HG02642 (cell line): ENCODE results near the gene LCE4A.
"Not testable (repeated sequence)": the region's sequence is repeated elsewhere in the genome, so short reads cannot be mapped to it uniquely, and the experiment has no call there.

Source experiments
- ATAC-seq: cut with Tn5 transposase; IDR thresholded peaks from one replicate; pipeline ENCODE4 v1.9.1; 2021; ENCODE audit warnings: mild to moderate bottlenecking; ENCODE audit not compliant: unreplicated experiment, poor library complexity

The LCE4A gene, protein sequence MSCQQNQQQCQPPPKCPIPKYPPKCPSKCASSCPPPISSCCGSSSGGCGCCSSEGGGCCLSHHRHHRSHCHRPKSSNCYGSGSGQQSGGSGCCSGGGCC

DNA sequence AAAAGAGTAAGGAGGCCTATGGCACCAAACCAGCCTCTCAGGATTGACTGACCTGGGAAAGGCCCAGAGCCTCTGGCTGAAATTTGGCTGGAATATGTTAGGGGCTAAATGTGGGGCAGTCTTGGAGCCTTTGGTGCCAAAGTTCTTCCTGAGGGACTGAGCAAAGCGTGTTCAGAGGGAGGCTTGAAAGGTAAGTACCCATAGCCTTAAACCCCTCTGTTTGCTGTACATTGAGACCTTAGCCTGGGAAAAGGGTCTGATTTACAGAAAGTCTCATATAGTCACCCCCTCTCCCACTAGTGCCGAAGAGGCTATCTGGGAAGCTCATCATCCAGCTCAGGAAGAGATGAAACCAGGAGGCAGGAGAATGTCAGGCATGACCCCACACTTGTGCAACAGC lies at the start of gene LCE4A:
TSS of gene LCE4A (plus strand) at position 301 of the 400 bp plus-strand sequence. CDS start 916 bp downstream, outside the sequence.
- ATAC-seq = no peak

DNA sequence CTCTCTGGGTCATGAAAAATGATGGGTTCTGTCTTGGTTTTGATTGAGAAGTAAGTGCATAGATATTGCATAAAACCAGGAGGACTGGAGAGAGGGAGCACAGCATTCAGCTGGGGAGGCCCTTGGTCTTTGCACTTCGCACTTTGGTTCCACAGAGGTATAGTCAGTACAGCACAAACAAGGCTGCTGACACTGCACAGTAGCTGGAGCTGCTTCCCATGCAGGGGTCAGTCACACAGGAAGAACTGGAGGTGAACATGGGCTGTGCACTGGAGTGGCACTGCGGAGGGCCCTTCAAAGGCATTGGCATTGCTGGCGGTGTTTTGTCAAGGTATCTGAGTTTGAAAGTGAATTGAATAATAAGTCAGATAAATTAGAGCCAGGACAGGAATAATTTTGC lies 49.3 kb upstream of the LCE4A start:
- no peak for ATAC-seq

DNA sequence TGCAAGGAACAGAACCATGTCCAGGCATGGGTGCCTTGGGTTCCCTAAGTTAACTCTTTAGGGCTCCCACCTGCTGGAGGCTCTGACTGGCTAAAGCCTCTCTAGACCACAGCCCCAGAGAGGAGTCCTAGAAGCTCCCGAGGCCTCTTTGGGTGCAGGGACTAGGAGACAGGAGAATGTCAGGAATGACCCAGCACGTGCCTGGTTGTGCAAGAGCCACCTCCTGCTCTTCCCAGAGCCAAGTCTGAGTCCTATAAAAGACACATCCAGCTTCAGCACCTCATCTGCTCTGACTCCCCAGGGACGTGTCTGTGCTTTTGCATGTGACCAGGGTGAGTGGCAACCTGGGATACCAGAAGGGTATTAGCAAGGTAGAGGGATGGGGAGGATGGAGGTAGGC lies 44.9 kb upstream of the LCE4A start, which contains the start of gene LCE2D:
TSS of gene LCE2D (plus strand) at position 283 of the 400 bp plus-strand sequence. CDS start 726 bp downstream, outside the sequence.
- ATAC-seq = no peak

DNA sequence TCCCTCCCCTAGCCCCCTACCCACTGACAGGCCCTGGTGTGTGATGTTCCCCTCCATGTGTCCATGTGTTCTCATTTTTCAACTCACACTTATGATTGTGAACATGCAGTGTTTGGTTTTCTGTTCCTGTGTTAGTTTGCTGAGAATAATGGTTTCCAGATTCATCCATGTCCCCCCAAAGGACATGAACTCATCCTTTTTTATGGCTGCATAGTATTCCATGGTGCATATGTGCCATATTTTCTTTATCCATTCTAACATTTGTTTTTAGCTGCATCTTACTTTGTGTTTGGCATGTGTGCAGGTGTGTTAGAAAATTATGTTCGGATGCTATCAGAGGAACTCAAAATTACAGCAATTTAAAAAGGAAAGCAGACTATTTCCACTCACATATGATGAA lies 41.8 kb upstream of the LCE4A start:
- not testable (repeated sequence) for ATAC-seq

DNA sequence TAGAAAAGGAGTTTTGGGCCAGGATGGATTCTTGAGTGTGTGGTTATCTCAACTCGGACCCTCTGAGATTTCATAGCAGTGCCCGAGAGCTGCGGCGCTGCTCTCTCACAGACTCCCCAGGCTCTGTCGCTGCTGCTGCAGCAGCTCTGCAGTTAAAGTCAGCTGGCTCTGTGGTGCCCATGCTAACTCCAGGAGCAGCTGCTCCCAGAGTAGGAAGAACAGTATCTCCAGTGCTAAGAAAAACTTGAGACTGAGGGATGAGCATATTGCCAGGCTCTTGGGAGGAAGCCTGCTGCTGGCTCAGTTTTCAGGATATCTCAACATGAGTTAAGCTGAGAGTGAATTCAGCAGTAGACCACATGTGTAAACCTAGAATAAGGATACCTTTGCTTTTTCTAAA lies 40.3 kb upstream of the LCE4A start:
- ATAC-seq = no peak

DNA sequence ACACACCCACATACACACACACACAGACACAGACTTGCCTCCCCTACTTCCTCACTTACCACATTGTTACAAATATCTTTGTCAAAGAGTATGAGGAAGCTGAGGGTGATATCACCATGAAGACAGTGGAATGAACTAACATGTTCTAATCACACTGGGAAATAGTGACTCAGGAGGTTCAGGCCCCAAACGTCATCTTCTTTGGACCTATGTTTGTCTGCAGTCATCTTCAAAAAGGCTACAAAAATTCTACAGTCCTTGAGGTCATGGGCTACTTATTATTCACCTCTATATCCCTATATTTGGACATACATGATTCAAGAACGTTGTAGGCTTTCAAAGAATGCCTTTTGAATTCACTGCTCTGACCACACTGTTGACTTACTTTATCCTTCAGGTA lies 34.9 kb upstream of the LCE4A start:
- no peak for ATAC-seq

DNA sequence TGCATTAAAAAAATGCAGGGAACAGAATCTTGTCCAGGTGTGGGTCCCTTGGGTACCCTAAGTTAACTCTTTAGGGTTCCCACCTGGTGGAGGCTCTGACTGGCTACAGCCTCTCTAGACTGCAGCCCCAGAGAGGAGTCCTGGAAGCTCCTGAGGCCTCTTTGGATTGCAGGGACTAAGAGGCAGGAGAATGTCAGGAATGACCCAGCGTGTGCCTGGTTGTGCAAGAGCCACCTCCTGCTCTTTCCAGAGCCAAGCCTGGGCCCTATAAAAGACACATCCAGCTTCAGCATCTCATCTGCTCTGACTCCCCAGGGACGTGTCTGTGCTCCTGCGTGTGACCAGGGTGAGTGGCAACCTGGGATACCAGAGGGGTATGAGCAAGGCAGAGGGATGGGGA lies 33.0 kb upstream of the LCE4A start, which contains the start of gene LCE2C:
TSS of gene LCE2C (plus strand) at position 297 of the 400 bp plus-strand sequence. CDS start 737 bp downstream, outside the sequence.
- ATAC-seq = not testable (repeated sequence)

DNA sequence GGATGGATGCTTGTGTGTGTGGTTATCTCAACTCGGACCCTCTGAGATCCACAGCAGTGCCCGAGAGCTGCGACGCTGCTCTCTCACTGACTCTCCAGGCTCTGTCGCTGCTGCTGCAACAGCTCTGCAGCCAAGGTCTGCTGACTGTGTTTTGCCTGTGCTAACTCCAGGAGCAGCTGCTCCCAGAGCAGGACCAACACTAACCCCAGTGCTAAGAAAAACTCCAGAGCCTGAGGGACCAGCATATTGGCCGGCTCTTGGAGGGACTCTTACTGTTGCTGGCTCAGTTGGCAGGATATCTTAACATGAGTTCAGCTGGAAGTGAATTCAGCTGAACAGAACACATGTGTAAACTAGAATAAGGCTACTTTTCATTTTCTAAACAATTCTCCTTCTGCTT lies 28.5 kb upstream of the LCE4A start:
- ATAC-seq = no peak

DNA sequence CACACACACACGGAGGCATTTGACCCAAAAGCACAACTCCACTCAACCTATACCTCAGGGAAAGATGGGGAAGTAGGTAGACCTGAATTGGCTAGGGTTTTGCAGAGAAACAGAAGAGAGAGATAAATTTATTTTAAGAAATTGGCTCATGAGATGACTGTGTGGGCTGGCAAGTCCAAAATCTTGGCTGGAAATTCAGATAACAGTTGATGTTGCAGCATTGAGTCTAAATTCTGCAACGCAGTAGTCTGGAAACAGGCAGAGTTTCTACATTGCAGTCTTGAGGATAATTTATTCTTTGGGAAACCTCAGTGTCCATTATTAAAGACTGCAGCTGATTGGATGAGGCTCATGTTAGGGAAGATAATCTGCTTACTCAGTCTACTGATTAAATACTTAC lies 26.3 kb upstream of the LCE4A start:
- no peak for ATAC-seq

DNA sequence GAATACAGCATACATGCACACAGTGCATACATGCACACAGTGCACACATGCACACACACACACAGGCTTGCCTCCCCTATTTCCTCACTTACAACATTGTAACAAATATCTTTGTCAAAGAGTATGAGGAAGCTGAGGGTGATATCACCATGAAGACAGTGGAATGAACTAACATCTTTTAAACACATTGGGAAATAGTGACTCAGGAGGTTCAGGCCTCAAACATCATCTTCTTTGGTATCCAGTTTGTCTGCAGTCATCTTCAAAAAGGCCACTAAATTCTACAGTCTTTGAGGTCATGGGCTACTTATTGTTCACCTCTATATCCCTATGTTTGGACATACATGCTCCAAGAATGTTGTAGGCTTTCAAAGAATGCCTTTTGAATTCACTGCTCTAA lies 24.1 kb upstream of the LCE4A start:
- ATAC-seq = no peak

DNA sequence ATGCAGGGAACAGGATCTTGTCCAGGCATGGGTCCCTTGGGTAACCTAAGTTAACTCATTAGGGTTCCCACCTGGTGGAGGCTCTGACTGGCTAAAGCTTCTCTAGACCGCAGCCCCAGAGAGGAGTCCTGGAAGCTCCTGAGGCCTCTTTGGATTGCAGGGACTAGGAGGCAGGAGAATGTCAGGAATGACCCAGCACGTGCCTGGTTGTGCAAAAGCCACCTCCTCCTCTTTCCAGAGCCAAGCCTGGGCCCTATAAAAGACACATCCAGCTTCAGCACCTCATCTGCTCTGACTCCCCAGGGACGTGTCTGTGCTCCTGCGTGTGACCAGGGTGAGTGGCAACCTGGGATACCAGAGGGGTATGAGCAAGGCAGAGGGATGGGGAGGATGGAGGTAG lies 22.1 kb upstream of the LCE4A start, which contains the start of gene LCE2B:
TSS of gene LCE2B (plus strand) at position 301 of the 400 bp plus-strand sequence. CDS start 721 bp downstream, outside the sequence.
- ATAC-seq = not testable (repeated sequence)

DNA sequence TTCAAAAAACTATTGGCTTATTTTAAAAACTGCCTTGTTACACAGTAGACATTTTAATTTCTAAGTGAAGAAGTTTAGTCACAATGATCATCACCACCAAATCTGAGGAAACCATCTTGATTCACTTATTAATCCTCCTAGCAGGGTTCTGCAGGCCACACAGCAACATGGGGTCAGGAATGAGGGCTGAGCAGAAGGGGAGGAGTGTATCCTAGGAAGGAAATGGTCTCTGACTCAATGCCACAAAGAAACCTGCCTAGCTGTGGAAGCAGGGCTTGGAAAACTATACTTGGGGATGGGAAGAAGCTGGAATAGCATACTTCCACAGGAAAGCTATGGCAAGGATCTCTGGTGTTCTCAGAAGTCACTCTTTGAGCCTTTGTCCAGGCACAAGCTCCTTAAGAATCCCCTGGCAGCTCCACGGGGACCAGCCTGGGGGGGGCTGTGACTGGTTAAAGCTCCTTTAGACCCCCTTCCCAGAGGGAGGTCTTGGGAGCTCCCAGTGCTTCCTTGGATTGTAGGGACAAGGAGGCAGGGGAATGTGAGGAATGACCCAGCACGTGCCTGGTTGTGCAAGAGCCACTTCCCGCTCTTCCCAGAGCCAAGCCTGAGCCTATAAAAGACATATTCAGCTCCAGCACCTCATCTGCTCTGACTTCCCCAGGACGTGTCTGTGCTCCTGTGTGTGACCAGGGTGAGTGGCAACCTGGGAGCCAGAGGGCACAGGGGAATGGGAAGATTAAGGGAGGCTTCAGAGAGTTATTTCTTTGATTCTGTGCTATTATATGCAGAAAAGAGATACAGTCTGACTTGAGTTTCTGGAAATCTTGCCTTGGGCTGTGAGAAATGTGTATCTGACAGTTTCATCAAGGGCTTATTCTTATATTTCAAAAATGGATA lies 10.0 kb upstream of the LCE4A start, which contains the start of gene LCE2A:
TSS of gene LCE2A (plus strand) at position 645 of the 900 bp plus-strand sequence. CDS start 557 bp downstream, outside the sequence.
- no peak for ATAC-seq

DNA sequence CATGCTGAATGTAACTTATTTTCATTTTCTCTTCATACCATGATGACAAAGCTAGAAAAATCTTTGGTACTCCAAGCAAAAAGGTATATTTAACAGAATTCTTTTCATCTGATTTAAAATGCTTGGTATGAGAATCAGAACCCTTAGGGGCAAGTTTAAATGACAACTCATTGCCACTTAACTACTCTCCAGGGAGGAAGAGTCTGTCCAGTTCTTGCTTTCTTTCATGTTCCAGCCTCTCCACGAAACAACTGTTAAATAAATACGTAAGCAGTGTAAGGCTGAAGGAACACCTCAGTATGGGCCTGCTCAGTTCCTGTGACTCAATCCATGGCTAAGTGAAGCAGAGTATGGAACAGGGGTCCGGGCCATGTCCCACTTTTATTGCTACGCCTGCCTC lies 8.2 kb upstream of the LCE4A start:
- no peak for ATAC-seq

DNA sequence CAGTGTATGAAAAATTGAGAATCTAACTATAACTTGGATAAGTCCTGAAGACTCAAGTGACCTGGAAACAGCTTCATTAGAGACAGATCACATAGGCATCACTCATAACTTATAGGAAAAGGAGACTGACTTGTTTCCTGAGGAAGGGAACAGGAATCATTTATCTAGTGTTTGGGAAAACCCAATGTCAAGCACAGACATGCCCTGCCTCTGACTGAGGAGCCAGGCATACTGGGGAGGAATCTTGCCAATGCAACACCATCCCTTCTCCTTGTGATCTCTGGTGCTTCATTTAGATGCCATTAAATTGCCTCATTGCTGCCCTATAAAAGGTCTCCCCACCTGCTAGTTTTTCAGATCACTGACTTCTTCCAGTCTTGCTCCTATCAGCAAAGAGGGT lies 10.3 kb downstream of the LCE4A start:
- no peak for ATAC-seq

DNA sequence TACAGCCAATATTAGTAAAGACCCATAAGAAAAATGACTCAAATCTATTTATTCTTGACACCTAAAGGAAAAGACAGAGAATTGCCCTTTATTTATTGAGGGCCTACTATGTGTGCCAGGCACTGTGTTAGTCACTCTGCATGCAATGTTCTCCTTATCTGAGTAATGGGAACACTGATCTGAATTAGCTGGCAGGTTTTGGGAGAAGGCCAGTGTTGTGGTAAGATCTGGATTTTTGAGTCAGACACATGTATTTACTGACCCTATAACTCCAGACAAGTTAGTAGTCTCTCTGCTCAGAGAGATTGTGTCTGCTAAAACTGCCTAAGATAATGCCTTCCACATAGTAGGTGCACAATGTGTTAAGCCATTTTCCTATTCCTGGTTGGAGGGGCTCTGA lies 17.3 kb downstream of the LCE4A start:
- ATAC-seq = no peak

DNA sequence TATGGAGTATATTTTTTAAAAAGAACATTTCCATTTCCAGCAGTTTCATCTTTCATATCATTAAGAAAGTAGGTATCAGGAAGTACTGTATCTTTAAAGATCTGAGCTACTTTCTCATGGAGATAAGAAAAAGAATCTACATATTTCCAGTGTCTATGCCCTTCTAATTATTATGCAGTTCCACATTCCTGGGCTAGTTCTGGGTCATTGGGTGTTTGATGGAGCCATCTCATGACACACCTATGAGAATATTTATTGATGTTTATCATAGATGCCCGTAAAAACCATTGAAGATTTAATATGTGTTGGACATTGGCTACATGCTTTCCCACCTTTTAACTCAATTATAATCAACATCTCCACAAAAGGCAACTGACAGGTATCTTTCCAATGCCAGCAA lies 21.0 kb downstream of the LCE4A start:
- no peak for ATAC-seq

DNA sequence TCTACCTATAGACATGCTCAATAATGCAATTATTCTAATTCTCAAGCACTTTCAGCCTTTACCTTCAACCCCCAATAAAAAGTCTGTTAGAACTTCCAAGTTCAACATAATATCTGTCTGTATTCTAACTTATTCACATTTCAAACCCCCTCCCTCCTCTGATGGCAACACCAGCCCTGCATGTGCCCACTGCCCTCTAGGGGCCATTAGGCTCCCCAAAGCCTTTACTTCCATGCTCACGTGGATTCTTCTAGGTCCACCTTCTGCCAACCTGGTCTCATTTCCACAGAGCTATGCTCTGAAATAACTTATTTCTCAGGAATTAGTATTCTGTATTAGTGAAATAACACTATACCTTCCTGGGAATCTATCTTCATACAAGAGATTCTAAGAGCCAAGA lies 27.7 kb downstream of the LCE4A start:
- ATAC-seq = no peak

DNA sequence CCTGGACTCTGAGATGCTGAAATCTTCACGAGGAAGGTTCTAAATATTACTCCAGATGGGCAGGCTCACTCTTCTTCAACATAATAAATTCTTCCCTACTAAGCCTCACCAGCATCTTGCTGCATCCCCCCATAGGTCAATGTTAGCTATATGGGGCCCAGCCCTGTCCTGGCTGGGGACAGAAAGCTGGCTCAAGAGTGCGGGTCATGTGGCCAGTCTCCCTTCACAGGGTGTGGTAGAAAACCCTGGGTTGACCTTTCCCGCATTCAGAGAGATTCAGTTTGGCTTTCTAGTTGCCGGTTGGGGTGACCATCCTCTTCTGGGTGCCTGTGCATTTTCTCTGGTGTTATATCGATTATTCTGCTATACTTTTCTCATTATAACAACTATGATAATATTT lies 30.0 kb downstream of the LCE4A start:
- ATAC-seq = no peak

DNA sequence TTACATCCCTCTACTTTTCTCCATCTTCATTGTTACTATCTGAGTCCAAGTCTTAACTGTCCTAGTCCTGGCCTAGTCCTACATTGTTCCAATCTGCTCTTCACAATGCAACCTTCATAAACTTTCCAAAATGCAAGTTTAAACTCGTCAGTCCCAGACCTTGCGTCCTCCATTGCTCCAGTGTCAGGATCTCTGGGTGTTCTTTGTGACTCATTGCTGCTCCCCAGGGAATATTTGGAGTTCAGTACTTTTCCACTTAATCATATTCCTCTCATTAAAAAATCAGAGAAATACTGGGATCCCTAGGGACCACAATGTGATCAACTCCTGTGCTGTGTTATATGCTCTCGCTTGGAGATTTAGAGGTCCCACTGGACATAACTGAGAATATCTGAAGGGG lies 31.9 kb downstream of the LCE4A start:
- no peak for ATAC-seq

DNA sequence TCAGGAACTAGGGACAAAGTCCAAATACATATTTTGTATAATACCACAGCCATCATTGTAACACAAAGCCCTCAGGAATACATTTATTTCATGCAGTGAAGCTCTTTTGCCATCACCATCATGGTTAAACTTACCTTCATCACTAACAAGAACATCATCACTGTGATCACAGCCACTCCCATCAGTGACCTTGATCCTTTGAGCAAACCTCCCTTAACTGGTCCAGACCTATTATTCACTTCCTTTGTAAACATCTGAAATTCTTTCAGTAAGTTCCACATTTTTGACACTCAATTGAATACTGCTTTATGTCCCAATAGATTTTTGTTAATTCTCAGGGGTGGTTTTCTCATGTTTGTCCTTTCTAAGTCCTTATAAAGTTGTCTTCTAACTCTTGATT lies 33.7 kb downstream of the LCE4A start:
- no peak for ATAC-seq

DNA sequence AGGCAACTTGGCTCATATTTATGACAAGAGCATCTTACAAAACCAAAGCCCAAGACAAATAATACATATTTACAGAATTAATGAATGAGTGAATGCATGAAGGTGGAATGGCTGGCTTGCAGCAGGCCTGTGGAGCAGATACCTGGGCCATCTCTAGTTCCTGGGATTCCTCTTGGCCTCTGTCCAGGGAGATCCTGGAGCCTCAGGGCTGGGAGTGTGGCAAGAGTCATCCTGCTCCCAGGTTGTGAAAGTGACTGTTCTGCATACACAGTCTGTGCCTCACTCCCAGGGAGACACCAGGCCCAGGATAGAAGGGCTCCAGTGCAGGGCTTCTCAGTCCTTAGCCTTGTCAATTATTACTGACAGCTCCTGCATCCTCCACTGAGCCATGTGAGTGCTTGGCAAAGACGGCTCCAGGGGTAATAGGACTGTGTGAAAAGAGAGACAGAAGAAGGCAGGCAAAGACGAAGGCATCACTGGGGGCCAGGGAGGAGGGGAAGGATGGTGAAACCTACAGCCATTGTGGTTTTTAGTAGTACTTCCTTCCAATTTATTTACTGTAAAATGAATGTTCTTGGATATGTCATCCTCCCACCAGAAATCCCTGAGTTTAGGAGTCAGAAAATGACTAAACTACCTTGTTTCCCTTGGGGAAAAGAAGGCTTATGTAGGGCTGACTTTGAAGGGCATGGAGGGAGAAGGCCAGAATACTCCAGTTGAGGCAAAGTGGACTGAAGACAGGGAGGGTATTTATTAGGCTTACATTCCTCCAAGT lies 35.6 kb downstream of the LCE4A start:
- ATAC-seq = no peak
